Chondrocyte (in vitro differentiated cells): Measurements from ENCODE around the gene TAGLN2. TPM values are rescaled to one million over a fixed set of nuclear protein-coding genes. Genes with fewer than 3 reads are reported as not detected.

ENCODE experiments used
- DNase-seq: peaks from one replicate; pipeline ENCODE4 v3.0.0; 2021; ENCODE audit warnings: mixed read lengths, low spot score
- H3K27ac Mint-ChIP-seq: one replicate; pipeline ENCODE4 v1.8.0; 2021; ENCODE audit warnings: mild to moderate bottlenecking, moderate library complexity, mixed read lengths; ENCODE audit not compliant: unreplicated experiment
- H3K27me3 Mint-ChIP-seq: 2 replicates; pipeline ENCODE4 v1.8.0; 2021; ENCODE audit warnings: low read depth, mixed read lengths
- H3K36me3 Mint-ChIP-seq: 2 replicates; pipeline ENCODE4 v1.8.0; 2021; ENCODE audit warnings: low read depth, mixed read lengths
- H3K4me1 Mint-ChIP-seq: 2 replicates; pipeline ENCODE4 v1.8.0; 2021; ENCODE audit warnings: low read depth, mild to moderate bottlenecking, mixed read lengths
- H3K4me3 Mint-ChIP-seq: one replicate; pipeline ENCODE4 v1.8.0; 2021; ENCODE audit warnings: mild to moderate bottlenecking, moderate library complexity, mixed read lengths; ENCODE audit not compliant: unreplicated experiment
- H3K9me3 Mint-ChIP-seq: 2 replicates; pipeline ENCODE4 v1.8.0; 2021; ENCODE audit warnings: low read depth, mixed read lengths
- total RNA-seq: library from RNA; stranded (reverse); gene quantifications from 3 replicates; pipeline ENCODE4 v1.2.1, GENCODE V29; 2021
- TF ChIP-seq, protein P1 (sequence below): fragments of 200-600 bp; sonication (generic); IDR thresholded peaks from 2 replicates; pipeline ENCODE4 v1.5.0; 2021; ENCODE audit warnings: antibody characterized with exemption, mild to moderate bottlenecking, moderate library complexity

The TAGLN2 gene
- total RNA-seq, 1 donor from 2014 or later = 392 TPM

DNA sequence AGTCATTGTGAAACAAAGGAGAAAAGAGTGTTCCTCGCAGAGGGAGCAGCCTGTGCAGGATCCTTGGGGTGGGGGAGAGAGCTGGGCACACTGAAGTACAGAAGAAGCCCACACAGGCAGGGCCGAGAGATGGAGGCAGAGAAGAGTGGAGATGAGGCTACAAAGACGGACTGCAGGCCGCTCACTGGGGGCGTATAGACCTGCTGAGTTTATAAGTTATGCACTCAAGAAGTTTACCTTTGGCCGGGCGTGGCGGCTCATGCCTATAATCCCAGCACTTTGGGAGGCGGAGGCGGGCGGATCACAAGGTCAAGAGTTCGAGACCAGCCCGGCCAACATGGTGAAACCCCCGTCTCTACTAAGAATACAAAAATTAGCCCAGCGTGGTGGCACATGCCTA, 36.3 kb upstream of the TAGLN2 start:
- Mint-ChIP-seq H3K9me3 (peaks cover 4% of the 10 kb centered on the region), H3K36me3 (peaks cover 13% of the 10 kb centered on the region), H3K4me3 (peak overlapping the region; percentile 56), H3K27ac (peak overlapping the region; percentile 8), H3K4me1 (peaks cover 10% of the 10 kb centered on the region), H3K27me3 (peaks cover 35% of the 10 kb centered on the region)
- TF ChIP-seq, protein P1, sequence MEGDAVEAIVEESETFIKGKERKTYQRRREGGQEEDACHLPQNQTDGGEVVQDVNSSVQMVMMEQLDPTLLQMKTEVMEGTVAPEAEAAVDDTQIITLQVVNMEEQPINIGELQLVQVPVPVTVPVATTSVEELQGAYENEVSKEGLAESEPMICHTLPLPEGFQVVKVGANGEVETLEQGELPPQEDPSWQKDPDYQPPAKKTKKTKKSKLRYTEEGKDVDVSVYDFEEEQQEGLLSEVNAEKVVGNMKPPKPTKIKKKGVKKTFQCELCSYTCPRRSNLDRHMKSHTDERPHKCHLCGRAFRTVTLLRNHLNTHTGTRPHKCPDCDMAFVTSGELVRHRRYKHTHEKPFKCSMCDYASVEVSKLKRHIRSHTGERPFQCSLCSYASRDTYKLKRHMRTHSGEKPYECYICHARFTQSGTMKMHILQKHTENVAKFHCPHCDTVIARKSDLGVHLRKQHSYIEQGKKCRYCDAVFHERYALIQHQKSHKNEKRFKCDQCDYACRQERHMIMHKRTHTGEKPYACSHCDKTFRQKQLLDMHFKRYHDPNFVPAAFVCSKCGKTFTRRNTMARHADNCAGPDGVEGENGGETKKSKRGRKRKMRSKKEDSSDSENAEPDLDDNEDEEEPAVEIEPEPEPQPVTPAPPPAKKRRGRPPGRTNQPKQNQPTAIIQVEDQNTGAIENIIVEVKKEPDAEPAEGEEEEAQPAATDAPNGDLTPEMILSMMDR = no peak
- DNase-seq = no peak

DNA sequence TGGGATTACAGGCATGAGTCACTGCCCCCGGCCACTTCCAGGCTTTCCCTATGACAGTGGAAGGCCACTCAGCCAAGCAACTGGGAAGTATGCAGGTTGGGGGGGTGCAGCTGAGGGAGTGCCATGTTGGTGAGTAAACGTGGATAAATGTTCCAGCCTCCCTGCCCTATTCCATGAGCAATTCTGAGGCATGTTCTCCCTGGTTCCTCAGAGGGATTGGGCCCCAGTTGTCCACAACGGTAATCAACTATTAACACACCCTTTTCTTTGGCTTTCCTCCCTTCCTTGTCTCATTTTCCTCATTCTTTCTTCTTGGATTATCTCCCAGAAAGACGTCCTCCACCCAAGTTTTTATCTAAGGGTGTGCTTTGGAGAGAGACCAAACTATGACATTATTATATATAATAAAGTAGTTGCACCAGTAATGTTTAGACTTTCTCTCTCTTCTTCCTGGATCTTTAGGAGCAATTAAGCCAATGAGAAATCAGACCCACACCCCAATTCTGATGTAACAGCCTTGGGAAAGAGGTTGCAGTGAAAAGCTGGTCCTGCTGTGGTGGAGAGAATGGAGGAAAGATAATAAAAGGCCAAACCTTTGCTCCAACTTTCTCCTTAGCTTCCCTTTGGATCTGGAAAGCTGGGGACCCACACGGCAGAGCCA, 35.5 kb upstream of the TAGLN2 start:
- peak overlapping the region; percentile 81 for H3K27ac Mint-ChIP-seq
- H3K9me3 Mint-ChIP-seq = peaks cover under 1% of the 10 kb centered on the region
- TF ChIP-seq, protein P1 = no peak
- peaks cover 10% of the 10 kb centered on the region for H3K4me1 Mint-ChIP-seq
- H3K36me3 Mint-ChIP-seq = peaks cover 8% of the 10 kb centered on the region
- H3K27me3 Mint-ChIP-seq = peaks cover 33% of the 10 kb centered on the region
- DNase-seq = no peak
- peak overlapping the region; percentile 56 for H3K4me3 Mint-ChIP-seq

DNA sequence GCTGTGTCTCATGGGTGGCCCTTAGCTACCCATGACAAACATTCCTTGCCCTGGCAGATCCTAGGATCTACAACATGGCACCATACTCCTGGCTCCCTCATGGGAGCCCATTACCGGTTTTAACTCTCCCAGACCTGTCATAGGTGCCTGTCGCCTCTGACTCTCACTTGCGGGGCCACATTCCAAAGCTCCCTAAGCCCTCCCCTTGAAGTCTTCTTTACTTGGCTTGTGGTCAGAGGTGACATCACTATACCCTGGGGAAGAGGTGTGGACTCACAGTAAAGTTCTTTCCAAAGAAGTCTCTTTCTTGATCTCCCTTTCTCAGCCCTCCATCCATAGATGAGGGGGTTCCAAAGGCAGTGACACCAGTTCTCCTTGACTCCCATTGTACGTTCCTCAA, 34.1 kb upstream of the TAGLN2 start:
- TF ChIP-seq, protein P1 = no peak

DNA sequence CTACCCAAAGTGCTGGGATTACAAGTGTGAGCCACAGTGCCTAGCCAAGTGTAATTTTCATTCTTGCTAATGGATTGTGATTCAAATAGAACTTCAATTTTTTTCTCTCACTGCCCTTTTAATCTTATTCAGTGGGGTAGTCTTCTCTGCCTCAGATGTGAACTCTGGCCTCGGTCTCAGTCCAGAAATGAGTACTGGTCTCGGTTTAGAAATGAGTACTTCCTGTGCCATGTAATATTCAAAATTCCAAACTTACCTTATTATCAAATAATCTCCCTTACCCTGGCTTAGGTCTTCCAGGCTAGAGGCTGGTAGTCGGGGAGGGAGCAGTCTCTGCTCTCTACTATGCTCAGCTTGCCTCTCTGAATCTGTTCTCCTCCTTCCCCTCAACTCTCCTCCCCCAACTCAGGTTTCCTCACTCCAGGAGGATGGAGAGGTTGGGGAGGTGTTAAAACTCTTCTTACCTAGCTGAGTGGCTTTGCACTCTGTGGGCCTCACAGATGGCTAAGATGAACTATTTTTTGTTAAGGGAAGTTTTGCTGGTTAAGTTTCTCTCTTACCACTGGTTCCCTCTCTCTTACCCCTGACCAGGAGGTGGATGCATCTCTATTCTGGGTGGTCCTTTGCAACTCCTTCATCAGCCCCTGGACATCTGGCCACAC, 33.5 kb upstream of the TAGLN2 start:
- no peak for DNase-seq
- Mint-ChIP-seq H3K36me3 (peaks cover 4% of the 10 kb centered on the region), H3K27ac (no peak overlapping the region), H3K4me1 (peaks cover 10% of the 10 kb centered on the region), H3K4me3 (no peak overlapping the region), H3K27me3 (peaks cover 31% of the 10 kb centered on the region), H3K9me3 (no peaks in the 10 kb centered on the region)
- TF ChIP-seq, protein P1 = no peak

More for the DNA sequence above, 34.1 kb upstream of the TAGLN2 start:
- peaks cover 29% of the 10 kb centered on the region for H3K27me3 Mint-ChIP-seq
- H3K27ac Mint-ChIP-seq = no peak overlapping the region
- peaks cover 4% of the 10 kb centered on the region for H3K36me3 Mint-ChIP-seq
- peaks cover 10% of the 10 kb centered on the region for H3K4me1 Mint-ChIP-seq
- H3K9me3 Mint-ChIP-seq = no peaks in the 10 kb centered on the region
- DNase-seq = no peak
- H3K4me3 Mint-ChIP-seq = no peak overlapping the region

DNA sequence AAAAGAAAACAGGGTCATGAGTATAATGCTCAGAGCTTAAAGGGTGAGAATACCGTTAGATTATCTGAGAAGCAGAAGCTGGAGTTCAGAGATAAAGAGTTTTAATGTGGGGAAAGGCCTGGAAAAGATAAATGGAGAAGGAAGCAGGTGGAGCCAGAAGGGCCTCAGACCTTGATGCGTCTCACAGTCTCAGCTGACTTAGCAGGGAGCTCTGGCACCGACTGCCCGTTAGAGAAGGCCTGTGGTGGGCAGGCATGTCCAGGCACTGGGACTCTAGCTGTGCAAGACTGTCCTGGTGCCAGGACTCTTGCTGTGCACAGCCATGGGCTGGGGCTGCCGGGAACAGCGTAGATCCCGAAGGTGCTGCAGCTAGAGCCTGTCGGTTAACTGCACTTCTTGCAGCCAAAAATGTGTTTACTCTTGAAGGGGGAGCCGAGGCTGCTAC, 32.5 kb upstream of the TAGLN2 start:
- no peak overlapping the region for H3K4me3 Mint-ChIP-seq
- DNase-seq = no peak
- TF ChIP-seq, protein P1 = no peak
- H3K27ac Mint-ChIP-seq = no peak overlapping the region
- peaks cover 4% of the 10 kb centered on the region for H3K36me3 Mint-ChIP-seq
- H3K4me1 Mint-ChIP-seq = peaks cover 10% of the 10 kb centered on the region
- H3K27me3 Mint-ChIP-seq = peaks cover 36% of the 10 kb centered on the region
- no peaks in the 10 kb centered on the region for H3K9me3 Mint-ChIP-seq
